DMS53 (cell line): ENCODE data around the gene TTC39C.
A peak's percentile ranks its signal among the peaks of the same experiment; 100 is the strongest.

Source experiments
- DNase-seq: peaks from one replicate; lab custom pipeline; 2025; lab: John Stamatoyannopoulos, UW

TTC39C gene

DNA sequence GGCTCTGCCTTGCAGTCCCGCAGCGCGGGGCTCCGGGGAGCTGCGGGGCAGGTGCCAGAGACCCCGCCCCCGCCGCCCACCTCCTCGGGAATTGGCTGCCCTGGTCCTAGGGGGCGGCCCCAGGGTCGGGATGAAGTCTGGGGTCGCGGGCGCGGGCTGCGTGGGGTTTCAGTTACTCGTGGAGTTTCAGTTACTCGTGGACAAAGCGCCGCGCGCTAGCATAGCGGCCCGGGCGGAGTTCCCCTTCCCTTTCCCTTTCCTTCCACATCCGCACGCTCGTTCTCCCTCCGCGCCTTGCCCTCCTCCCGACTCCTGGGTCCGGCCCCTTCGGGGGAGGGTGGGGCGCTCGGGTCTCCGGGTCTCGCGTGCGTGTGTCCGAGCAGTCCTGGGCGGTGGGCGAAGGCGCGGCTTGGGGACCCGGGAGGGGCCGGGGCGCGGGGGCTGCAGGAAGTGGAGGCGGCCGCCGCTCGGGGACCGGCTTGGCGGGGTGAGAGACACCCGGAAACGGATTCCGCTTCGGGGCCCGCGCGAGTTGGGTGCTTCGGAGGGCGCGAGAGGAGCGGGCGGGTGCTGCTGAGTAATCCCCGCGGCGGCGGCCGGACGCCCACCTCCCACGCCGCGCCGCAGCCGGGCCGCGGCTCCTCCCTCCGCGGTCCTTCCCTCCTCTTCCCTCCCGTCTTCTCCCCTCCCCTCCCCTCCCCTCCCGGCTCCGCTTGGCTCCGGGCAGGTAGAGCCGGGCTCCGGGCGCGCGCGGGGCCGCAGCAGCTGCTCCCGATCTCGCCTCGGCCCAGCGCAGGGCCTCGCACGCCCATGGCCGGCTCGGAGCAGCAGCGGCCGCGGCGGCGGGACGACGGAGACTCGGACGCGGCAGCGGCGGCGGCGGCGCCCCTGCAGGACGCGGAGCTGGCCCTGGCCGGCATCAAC is at the start of gene TTC39C:
TSS of gene TTC39C (plus strand) at position 693 of the 924 bp plus-strand sequence. CDS start at position 811, 118 bp downstream.
- DNase-seq = peak; percentile 87

DNA sequence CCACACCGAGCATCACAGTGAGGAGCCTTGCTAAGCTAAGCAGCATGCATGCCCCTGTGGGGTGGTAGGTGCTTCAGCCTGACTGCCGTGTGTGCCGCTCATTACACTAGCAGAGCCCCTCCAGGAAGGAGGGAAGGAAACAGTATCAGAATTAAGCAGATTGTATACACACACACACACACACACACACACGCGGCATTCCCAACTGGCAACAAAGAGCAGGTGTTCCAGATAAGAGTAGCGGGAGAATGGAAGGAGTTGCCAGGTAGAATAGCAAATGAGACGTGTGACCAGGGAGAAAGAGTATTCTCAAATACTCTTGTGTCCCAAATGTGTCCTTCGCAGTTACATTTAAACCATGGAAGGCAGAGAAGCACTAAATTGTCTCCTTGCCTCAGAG is 47.6 kb upstream of the TTC39C start:
- peak; percentile 64 for DNase-seq

DNA sequence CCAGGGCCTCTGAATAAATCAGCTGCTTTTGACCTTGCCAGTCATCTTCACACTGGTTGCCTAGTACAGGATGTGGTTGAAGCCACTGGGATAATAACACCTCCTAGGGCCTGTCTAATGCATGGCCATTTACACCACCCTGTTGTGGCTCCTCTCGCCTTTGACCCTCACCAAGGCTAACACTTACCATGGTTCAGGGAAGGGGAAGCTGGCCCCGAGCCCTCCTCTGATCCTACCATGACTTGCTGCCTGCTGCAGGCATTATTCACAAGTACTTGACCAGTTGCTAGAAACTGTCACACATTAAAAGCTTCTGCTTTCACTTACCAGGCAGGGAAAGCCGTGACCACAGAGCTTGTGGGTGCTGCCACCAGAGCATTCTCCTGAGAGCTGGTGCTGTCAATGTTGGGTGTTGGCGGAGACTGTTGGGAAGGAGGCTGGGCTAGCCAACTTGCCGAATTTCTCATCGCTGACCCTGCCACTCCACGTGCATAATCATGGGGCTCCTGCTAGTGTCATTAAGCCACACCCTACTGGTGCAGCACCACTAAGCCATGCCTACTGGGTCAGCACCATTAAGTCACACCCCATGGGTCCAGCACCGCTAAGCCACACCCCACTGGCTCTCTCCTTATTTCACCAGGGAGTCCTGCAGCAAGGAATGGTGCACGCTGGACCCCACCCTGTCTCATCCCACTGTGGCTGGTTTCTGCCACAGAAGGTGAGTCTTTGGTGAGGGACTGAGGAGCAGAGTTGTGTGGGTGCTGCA is 47.0 kb upstream of the TTC39C start:
- DNase-seq = peak; percentile 64

DNA sequence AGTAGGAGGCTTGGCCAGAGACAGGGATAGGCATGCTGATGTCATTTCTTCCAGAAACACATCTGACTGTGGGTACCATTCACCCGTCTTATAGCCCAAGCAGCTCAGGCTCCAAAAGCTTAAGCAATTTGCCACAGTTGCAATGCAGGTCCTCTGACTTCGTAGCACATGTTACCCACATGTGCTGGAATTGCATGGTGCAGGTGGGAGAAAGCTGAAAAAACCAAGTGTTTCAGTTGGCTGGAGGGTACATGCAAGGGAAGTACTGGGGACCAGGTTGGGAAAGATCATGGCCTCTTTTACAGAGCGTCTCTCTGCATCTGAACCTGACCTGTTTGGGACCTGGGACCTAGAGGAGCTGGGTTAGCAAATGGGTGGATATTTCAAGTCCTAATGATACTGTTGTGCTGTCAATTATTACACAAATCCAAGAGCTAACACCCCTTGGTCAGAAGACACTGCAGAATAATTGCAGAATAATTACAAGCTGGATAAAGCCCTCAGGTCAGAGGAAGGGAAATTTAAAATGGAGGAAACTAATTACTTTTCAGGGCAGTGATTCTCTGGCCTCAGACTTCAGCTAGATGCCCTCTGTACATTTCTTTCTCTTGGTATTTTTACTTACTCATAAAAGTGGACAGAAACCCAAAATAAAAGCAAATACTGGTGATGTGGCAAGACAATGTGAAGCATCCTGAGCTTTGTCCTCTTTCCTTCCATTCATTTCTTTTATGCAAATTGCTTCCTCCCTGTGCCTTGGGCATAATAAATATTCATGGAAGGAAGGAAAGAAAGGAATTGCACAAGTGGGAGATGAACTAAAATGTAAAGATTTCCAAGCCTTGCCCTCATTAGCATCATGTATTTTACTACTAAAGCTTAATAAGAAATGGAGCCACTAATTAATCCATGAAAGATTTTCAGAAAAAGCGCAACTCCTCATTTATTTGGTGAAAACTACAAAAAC is 45.6 kb upstream of the TTC39C start:
- no peak for DNase-seq

DNA sequence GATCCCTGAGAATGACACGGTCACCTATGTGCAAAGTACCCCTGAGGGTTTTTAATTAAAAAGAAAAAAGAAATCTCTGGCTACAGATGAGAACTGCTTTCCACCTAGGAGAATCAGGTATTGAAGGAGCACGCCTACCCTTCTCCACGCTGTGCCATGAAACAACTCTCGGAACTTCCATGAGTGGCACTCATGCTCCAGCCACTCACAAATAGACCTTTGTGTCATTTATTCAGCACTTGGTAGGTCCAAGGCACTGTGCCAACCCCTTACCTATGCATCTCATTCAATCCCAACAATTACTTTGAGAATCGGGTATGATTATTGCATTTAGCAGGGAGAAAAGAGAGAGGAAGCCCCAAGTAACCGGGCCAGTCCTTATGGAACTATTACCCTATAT is 44.9 kb upstream of the TTC39C start:
- no peak for DNase-seq

DNA sequence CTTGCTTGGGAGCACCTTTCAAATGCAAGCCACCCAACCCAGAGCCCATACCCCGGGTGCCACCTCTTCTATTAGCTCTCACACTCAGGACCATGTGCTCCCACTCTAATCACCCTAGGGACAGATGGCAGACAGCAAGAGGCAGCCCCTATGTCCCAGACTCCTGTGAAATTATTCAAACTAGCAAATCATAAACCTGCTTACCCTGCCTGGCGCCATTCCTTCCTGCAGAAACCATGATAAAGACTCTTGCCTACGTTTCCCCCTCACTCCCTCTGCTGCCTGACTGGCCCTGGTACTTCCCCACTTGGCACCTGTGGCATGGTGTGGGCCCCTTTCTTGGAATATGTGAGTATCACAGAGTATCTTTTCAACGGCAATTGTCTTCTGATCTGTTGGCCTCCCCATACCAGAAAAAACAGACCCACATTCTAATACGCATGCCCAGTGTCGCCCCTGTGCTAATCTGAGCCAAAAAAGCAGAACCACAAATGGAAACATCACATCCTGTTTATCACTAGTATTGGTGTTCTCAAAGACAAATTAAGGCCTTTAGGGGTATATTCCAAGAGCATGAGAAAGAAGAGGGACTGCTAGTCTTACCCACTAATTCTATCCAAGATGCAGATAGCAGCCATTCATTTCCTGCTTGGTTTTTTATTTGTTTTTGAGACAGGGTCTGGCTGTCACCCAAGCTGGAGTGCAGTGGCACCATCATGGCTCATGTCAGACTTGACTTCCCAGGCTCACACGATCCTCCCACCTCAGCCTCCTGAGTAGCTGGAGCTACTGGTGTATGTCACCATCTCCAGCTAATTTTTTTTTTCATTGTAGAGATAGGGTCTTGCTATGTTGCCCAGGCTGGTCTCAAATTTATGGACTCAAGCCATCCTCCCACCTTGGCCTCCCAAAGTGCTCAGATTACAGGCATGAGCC is 44.1 kb upstream of the TTC39C start:
- DNase-seq = no peak

DNA sequence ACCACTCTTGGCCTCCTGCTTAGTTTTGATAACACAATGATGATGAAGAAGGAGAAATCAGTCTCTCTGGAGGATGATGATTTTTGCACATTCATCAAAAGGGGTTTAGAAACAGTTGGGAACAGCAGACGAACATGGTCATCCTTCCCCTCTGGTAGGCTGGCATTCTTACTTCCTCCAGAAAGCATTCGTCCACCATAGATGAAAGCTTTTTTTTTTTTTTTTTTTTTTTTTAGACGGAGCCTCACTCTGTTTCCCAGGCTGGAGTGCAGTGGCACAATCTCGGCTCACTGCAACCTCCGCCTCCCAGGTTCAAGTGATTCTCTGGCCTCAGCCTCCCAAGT is 43.5 kb upstream of the TTC39C start:
- no peak for DNase-seq

DNA sequence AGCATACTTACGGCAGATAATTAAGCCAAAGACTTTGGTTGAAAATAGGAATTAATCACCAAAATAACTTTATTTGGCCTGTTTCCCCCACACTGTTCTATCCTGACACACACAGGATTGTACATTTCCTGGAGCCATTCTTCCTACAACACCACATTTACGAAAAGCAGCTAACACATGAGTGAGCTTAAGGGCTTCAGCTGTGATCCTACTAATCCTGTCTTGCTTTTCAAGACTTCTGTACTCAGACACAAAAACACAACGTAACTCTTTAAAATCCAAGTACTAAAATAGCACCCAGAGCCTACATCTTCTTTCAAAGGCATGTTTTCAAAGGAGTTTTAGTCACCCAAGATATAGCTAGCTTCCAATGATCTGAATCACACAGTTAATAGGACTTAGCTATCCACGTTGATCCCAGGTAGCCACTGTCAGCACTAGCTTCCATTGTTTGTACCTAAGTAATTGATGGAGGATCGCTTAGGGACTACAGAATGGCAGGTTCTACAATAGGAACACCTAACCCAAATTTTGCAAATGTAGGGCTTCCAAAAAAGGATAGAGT is 42.8 kb upstream of the TTC39C start:
- no peak for DNase-seq

DNA sequence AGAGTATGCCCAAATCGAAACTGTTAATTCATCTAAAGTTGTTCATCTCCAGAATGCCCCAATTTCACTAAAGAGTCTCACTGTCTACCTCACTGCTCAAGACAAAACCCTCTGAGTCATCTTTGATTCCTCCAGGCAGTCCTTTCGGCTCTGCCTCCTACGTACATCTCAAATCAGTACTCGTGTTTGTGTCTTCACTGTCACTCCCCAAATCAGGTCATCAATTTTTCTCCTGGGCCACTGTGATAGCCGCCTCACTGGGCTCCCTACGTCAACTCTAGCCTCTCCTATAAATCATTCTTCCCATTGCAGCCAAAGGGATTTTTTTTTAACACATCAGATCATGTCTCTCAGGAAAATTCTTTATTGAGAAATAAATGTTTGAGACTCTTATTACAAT is 42.1 kb upstream of the TTC39C start:
- DNase-seq = no peak

DNA sequence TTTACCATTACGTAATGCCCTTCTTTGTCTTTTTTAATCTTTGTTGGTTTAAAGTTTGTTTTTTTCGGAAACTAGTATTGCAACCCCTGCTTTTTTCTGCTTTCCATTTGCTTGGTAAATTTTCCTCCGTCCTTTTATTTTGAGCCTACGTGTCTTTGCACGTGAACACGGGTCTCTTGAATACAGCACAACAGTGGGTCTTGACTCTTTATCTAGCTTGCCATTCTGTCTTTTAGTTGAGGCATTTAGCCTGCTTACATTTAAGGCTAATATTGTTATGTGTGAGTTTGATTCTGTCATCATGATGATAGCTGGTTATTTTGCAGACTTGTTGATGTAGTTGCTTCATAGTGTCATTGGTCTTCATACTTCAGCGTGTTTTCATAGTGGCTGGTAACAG is 37.5 kb upstream of the TTC39C start:
- no peak for DNase-seq

DNA sequence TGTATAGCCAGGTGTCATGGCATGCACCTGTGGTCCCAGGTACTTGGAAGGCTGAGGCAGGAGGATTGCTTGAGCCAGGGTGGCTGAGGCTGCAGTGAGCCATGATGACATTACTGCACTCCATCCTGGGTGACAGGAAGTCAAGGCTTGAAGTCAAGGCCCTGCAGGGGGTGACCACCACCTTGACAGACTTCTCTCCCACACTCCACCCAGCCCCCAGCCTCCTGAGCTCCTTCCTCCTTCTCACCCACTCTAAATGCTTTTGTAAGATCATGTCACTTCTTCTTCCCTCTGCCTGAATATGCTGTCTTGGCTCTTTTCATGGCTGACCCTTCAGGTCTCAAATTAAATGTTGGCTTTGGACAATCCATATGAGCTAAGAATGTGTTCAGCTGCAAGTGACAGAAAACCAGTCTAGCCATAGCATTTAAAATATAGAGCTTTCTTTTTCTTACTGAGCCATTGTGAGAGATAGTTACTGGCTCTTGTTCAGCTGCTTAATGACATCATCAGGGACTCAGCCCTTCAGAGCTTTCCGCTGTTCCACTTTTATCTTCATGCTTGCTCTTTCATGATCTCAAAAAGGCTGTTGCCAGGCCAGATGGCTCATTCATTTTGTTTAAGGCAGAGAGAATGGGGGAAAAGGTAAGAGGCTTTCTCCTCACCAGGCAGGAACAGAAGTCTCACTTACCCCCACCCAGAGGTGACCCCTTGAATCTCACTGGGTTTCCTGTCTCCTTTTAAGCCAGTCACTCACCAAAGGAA is 36.7 kb upstream of the TTC39C start:
- DNase-seq = peak; percentile 38

DNA sequence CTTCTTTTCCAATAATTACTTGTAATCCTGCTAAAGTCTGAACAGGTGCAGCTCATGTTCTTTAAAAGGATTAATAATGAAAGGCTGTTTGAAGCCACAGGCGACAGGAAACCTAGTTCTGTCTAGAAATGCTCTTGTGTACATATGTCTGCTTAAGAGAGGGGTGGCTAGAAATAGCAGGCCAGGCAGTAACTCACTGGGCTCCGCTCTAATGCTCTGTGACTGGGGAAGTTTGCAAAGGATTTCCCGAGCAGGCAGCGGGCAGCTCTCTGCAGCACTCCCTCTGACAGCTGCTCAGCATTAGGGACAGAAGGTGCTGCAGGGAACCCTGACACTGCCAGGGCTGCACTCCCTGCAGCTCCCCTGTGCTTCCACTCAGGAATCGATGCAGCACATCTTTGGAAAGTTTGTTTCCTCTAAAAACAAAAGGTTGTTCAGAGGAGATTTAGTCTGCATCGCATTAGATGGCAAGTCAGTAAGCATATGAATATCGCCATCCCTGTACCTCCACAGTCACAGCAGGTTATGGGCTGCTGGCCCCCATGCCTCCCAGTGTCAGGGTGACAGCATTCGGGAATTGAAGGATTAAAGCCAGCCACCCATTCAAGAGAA is 33.1 kb upstream of the TTC39C start:
- peak; percentile 48 for DNase-seq

DNA sequence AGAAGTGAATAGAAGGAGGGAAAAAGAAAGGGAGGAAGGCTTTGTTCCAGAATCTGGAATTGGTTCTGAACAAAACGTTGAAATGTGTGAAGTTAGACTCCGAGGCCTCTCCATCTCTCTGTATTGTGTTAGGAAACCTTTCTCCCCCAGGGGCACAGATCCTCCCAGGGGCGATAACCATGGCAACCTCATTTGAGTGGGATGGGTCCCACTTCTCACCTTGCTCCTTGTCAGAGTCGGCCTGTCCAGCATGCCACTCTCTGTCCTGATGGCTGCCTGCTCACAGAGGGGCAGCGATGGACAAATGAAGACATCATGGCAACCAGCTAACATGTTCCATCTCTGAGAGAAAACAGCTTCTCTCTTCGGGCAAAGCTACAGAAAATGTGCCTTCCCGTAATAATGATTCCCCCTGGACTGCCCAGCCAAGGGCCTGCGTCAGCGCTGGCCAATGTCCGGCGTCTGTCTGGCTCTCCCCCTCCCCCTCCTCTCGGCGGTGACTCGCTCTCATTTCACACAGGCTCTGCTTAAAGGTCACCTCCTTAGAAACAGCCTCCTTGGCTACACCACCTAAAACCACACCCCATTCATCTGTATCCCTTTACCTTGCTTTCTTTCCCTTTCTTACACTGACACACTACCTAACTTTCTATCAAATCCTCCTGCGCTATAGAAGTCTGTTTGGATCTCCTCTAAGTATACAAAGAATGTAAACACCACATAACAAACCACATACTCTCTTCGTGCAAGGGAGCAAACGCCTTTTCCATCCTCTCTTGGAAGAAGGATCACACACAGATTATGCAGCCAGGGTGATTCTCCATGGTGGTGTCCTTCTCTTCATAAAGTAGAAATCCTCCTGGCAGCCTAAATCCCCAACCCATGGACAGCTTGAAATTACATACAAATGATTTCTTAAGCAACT is 32.1 kb upstream of the TTC39C start:
- DNase-seq = peak; percentile 64

DNA sequence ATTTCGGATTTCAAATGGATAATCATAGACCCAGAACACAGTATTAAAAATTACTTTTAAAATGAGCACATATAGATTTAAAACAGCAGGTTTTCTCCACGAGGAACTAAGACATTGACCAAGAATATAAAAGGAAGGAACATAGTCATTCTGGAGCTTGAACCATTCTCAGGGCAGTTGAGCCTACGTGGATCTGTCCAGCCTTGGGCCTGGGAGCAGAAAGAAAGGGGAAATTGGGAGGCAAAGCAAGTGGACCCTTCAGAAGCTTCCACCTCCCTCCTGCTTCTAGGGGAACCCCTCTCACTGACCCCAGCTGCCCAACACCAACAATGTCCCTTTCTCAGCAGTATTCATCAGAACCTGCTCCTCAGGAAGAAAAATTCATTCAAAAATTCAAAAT is 31.4 kb upstream of the TTC39C start:
- no peak for DNase-seq

DNA sequence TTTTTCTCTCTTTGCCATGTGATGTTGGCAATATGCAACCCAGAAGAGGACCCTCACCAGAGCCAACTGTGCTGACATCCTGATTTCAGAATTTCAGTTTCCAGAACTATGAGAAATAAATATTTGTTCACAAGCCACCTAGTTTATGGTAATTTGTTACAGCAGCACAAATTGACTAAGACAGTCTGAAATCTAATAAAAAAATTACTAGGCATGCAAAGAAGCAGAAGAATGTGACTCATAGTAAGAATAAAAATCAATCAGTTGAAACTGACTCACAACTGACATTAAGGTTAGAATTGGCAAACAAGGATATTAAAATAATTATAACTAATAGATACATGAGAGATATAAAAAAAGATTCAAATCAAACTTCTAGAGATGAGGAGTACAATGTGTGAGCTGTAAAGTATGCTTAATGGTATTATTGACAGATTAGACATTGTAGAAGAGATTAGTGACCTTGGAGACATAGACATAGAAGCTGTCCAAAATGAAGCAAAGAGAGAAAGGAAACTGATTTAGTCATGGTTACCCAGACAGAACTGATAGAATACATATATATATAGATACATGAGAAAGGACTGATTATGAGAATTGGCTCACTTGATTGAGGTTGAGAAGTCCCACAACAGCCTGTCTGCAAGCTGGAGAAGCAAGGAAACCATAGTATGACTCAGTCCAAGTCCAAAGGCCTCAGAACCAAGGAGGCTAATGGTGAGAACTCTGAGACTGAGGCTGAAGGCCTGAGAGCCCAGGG is 27.8 kb upstream of the TTC39C start:
- DNase-seq = no peak

DNA sequence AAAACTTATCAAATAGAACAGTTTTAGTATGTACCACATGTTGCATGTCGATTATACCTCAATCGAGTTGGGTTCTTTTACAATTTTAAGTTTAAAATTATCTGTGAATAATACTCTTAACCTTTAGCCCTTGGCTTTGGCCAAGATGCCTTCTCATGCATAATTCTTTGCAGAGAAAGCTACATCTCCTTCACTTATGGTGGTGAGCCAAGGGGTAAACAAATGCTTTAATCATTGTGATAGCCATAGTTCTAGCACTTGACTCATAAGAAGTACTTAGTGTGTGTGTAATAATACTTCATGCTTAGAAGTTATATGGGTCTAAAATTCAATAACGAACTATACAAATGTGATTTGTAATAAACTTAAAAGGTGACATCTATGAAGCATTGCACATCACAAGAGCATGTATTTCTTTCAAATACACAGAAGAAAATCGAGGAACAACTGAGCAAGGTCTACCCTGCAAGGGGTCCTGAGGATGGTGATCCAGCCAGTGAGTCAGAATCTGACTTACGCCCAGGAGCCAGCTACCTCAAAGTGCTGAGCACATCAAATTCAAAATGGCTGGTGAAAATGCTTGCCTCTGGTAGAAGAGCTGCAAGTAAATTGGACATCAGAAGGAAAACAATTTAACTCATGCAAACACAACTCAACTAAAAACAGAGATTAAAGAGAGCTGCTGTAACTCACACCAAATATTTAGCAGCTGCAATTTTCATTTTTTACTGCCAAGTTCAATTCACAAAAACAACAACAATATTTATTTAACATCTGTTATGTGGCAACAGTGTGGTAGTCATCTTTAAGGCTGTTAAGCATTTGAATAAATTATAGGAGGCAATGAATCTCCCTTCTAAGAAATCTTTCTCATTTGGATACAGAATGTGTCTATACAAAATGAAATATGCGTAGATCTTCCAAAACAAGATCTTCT is 23.8 kb upstream of the TTC39C start:
- no peak for DNase-seq
